ENCODE measurements around the gene PCP2. TPM values are rescaled to one million over a fixed set of nuclear protein-coding genes. Genes with fewer than 3 reads are reported as not detected.

The PCP2 gene
- total and polyA plus RNA-seq, 2 of the 13 experiments (the other 11 are each of a cell fraction or from before 2014, with no cell fraction given) = 0.62 TPM; not detected in 1

DNA sequence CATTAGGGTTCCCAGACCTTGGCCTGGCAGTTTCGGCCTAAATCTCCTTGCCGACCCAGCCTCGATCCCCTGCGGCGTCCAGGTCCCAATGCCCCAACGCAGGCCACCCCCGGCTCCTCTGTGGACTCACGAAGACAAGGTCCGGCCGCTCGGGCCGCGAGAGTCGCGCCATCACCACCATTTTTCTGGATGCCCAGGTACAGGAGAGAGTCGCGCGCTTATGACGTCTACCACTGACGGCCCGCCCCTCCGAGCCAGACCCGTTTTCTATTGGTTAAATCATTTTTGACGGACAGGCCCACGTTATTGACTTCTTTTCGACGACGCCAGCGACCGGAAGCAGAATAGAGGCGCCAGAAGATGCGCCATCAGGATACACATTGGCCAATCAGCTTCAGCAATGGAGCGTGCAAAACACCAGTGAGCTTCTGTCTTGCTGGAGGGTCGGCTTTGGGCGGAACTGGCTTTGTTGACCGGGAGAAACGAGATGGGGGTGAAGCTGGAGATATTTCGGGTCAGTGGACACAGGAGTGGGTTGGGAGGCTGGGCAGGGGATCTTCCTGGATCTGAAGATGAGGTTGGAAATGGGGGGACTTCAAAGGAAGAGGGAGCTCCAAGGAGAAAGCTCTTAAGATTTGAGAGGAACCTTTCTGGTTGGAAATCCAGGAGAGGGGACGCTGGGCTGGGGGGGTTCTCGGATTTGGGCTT, 4.0 kb downstream of the PCP2 start, which contains the start of the genes PET100 and XAB2 (continued):
- TF ChIP-seq, protein P1, sequence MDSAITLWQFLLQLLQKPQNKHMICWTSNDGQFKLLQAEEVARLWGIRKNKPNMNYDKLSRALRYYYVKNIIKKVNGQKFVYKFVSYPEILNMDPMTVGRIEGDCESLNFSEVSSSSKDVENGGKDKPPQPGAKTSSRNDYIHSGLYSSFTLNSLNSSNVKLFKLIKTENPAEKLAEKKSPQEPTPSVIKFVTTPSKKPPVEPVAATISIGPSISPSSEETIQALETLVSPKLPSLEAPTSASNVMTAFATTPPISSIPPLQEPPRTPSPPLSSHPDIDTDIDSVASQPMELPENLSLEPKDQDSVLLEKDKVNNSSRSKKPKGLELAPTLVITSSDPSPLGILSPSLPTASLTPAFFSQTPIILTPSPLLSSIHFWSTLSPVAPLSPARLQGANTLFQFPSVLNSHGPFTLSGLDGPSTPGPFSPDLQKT (CRISPR knock-in tag; IDR thresholded peaks at IDR 0.05; ENCODE audit: borderline replicate concordance) = no peak; the same call in 1 of the 2 replicates
- TF ChIP-seq MAZ (IDR thresholded peaks at IDR 0.05; ENCODE audit: borderline replicate concordance, low read depth, low read length) (0 out of 2 replicates have a peak, but pooled peaks have one; percentile 34), MAZ (CRISPR knock-in tag; IDR thresholded peaks at IDR 0.05; ENCODE audit: low read depth) (peak; percentile 71; the same call in 1 of the 2 replicates), ZSCAN12 (CRISPR knock-in tag; IDR thresholded peaks at IDR 0.05) (peak; percentile 68; the same call in 1 of the 2 replicates), BRCA1 (CRISPR knock-in tag; IDR thresholded peaks at IDR 0.05) (0 out of 2 replicates have a peak, but pooled peaks have one; percentile 41), XRCC5 (optimal IDR thresholded peaks at IDR 0.05; ENCODE audit: low read length) (no peak), ZNF616 (CRISPR knock-in tag; IDR thresholded peaks at IDR 0.05; ENCODE audit: low read depth) (no peak), ZNF263 (CRISPR knock-in tag; IDR thresholded peaks at IDR 0.05) (0 out of 2 replicates have a peak, but pooled peaks have one; percentile 27), ZNF484 (CRISPR knock-in tag; IDR thresholded peaks at IDR 0.05; ENCODE audit: borderline replicate concordance, low read depth) (no peak), ZMYM4 (CRISPR knock-in tag; IDR thresholded peaks at IDR 0.05) (peak; percentile 33; the same call in 1 of the 2 replicates), MAFG (CRISPR knock-in tag; IDR thresholded peaks at IDR 0.05) (no peak), ZNF333 (CRISPR knock-in tag; IDR thresholded peaks at IDR 0.05; ENCODE audit: borderline replicate concordance) (no peak), ZC3H13 (CRISPR knock-in tag; IDR thresholded peaks at IDR 0.05) (no peak), SMAD9 (CRISPR knock-in tag; IDR thresholded peaks at IDR 0.05) (no peak), ZNF232 (CRISPR knock-in tag; IDR thresholded peaks at IDR 0.05; ENCODE audit: borderline replicate concordance) (peak; percentile 52; the same call in 1 of the 2 replicates), NFIC (IDR thresholded peaks at IDR 0.05; ENCODE audit: low read length) (0 out of 2 replicates have a peak, but pooled peaks have one; percentile 63), NFKBIZ (CRISPR knock-in tag; IDR thresholded peaks at IDR 0.05) (no peak), ZNF124 (CRISPR knock-in tag; IDR thresholded peaks at IDR 0.05) (peak; percentile 42; the same call in 1 of the 2 replicates), RAD51 (IDR thresholded peaks at IDR 0.05; ENCODE audit: borderline replicate concordance) (no peak), EP300 (IDR thresholded peaks at IDR 0.05; ENCODE audit: low read depth in 2 of 2, low read length in 2 of 2) (no peak), EP300 (CRISPR knock-in tag; IDR thresholded peaks at IDR 0.05; ENCODE audit: borderline replicate concordance) (no peak), RAD21 (CRISPR knock-in tag; IDR thresholded peaks at IDR 0.05) (no peak), MZF1 (CRISPR knock-in tag; IDR thresholded peaks at IDR 0.05; ENCODE audit: borderline replicate concordance) (no peak), ZNF530 (CRISPR knock-in tag; IDR thresholded peaks at IDR 0.05; ENCODE audit: low read depth) (no peak)
- TF ChIP-seq, protein P2, sequence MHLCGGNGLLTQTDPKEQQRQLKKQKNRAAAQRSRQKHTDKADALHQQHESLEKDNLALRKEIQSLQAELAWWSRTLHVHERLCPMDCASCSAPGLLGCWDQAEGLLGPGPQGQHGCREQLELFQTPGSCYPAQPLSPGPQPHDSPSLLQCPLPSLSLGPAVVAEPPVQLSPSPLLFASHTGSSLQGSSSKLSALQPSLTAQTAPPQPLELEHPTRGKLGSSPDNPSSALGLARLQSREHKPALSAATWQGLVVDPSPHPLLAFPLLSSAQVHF (CRISPR knock-in tag; IDR thresholded peaks at IDR 0.05) = no peak
- TF ChIP-seq, protein P3, sequence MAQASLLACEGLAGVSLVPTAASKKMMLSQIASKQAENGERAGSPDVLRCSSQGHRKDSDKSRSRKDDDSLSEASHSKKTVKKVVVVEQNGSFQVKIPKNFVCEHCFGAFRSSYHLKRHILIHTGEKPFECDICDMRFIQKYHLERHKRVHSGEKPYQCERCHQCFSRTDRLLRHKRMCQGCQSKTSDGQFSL (CRISPR knock-in tag; IDR thresholded peaks at IDR 0.05) = no peak
- TF ChIP-seq, protein P4, sequence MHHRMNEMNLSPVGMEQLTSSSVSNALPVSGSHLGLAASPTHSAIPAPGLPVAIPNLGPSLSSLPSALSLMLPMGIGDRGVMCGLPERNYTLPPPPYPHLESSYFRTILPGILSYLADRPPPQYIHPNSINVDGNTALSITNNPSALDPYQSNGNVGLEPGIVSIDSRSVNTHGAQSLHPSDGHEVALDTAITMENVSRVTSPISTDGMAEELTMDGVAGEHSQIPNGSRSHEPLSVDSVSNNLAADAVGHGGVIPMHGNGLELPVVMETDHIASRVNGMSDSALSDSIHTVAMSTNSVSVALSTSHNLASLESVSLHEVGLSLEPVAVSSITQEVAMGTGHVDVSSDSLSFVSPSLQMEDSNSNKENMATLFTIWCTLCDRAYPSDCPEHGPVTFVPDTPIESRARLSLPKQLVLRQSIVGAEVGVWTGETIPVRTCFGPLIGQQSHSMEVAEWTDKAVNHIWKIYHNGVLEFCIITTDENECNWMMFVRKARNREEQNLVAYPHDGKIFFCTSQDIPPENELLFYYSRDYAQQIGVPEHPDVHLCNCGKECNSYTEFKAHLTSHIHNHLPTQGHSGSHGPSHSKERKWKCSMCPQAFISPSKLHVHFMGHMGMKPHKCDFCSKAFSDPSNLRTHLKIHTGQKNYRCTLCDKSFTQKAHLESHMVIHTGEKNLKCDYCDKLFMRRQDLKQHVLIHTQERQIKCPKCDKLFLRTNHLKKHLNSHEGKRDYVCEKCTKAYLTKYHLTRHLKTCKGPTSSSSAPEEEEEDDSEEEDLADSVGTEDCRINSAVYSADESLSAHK (CRISPR knock-in tag; IDR thresholded peaks at IDR 0.05; ENCODE audit: borderline replicate concordance) = no peak
